HG03103 (cell line): ENCODE measurements around the gene NSMCE4A.
"Not testable (repeated sequence)": the region's sequence is repeated elsewhere in the genome, so short reads cannot be mapped to it uniquely, and the experiment has no call there.

ENCODE experiments used
- ATAC-seq: cut with Tn5 transposase; IDR thresholded peaks from one replicate; pipeline ENCODE4 v1.9.1; 2021; ENCODE audit warnings: low read depth; ENCODE audit not compliant: unreplicated experiment

Gene NSMCE4A, protein sequence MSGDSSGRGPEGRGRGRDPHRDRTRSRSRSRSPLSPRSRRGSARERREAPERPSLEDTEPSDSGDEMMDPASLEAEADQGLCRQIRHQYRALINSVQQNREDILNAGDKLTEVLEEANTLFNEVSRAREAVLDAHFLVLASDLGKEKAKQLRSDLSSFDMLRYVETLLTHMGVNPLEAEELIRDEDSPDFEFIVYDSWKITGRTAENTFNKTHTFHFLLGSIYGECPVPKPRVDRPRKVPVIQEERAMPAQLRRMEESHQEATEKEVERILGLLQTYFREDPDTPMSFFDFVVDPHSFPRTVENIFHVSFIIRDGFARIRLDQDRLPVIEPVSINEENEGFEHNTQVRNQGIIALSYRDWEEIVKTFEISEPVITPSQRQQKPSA

DNA sequence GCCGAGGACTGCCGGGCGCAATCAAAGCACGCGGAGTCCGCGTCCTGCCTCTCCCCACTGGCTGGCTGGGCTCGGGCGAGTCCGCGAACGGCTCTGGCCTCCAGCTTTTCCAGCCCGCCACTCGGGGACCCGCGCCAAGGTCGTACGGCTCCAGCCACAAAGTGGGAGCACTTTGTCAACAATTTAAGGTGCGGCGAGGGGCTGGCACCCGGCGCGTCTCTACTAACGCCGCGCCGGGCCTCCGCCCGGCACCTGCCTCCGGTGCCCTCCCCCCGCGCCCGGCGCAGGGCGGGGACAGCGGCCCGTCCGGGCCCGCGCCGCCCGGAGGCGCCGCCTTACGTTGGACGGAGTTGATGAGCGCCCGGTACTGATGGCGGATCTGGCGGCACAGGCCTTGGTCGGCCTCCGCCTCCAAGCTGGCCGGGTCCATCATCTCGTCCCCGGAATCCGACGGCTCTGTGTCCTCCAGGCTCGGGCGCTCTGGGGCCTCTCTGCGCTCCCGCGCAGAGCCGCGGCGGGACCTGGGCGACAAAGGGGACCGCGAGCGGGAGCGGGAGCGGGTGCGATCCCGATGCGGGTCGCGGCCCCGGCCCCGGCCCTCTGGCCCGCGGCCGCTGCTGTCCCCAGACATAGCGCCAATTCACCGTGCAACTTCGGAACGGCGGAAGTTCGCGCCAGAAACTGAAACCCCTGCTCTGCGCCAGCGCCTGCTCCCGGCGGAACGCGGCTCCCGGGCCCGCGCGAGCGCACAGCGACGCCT, at the start of gene NSMCE4A:
Gene NSMCE4A (minus strand): TSS at position 683 of the 760 bp plus-strand sequence. CDS start 52 bp downstream, at position 631.
- peak; percentile 76 for ATAC-seq

DNA sequence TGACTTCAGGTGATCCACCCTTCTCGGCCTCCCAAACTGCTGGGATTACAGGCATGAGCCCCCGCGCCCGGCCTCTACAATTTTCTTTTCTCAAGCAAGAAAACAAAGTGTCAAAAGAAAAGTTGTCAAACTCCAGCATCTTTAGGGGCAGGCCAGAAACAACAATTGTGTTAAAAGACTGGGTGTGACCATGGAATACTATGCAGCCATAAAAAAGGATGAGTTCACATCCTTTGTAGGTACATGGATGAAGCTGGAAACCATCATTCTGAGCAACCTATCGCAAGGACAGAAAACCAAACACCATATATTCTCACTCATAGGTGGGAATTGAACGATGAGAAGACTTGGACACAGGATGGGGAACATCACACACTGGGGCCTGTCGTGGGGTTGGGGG, 48.2 kb upstream of the NSMCE4A start:
- not testable (repeated sequence) for ATAC-seq

DNA sequence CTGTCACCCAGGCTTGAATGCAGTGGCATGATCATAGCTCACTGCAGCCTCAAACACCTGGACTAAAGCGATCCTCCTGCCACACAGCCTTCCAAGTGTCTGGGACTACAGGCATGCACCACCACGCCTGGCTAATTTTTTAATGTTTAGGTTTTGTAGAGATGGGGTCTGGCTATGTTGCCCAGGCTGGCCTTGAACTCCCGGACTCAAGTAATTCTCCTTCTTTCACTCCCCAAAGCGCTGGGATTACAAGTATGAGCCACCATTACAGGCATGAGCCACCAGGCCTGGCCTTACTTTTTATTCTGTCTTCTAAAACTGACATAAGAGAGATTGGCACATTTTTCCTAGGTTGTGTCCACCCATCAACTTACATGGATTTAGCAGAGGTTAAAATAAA, 47.3 kb upstream of the NSMCE4A start:
- ATAC-seq: no peak

DNA sequence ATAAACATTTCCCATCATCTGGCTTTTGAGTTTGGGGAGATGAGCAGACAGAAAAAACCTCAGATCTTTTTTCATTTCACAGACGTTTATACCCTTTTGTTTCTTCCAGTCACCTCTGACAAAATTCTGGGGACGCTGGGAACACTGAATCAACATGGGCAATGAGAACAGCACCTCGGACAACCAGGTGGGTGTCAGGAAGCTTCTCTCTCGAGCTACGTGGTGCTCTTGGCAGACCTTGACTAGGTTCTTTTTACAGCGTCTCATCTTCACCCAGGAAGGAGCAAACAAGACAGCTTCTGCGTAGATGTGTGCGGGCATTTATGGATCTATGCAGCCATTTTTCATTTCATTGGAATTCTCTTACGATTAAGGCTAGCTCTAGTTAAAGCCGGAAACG, 46.8 kb upstream of the NSMCE4A start:
- no peak for ATAC-seq

DNA sequence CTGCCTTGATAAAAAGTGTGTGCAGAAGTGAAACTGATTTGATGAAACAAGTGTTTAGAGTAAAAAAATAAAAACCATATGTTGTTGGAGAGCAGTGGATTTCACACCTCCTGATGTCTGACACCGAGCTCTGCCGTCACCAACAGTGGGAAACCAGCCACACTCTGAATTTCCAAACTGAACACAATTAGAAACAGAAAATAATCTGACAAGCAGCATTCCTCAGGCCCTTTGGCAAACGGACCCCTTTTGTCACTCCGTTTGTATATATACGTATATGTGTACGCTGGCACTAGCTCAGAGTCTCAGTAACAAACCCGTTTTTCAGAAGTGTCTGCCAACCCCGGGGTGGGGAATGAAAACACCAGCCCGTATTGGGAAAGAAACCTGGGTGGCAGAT, 46.4 kb upstream of the NSMCE4A start:
- no peak for ATAC-seq

DNA sequence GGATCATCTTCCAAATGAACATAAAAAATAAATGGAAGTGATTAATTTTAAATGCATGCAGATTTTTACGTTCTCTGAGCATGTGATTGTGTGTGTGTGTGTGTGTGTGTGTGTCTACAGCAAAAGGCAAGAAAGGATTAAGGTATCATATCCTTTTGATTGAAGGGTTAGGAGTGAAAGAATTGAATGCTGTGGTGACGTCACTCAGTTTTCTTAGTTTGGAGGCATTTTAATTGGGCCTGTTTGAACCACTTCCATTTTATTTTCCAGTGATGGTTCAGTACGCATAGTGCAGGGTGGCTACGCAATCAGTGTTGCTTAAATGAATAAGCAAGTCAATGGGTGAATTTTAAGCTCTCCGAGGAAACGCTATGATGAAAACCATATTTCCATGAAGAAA, 45.2 kb upstream of the NSMCE4A start:
- no peak for ATAC-seq

DNA sequence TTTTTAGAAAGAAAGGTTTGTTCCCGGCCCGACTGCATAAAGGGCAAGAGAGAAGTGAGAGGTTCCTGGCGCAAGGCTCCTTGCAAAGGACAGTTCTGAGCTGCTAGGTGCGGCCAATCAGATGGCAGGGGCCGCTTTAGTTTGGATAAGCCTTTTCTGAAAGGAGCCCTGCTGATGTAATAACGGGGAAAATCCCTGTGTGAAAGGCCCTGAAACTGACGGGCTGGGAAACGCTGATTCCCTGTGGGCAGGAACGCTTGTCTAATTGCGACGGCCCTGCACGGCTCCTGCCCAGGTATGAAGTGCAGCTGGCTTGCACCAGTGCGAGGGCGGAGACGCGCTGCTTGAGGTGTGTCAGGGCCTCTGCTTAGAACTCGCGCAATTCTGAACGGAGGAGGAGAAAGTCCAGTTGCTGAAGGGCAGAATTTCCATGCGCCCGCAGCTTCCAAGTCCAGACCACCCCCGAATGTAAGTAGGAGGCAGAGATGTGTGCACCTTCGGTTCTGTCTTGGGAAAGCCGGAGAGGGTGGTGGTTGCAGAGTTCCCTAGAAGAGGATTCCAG, 44.5 kb upstream of the NSMCE4A start:
- ATAC-seq: no peak

DNA sequence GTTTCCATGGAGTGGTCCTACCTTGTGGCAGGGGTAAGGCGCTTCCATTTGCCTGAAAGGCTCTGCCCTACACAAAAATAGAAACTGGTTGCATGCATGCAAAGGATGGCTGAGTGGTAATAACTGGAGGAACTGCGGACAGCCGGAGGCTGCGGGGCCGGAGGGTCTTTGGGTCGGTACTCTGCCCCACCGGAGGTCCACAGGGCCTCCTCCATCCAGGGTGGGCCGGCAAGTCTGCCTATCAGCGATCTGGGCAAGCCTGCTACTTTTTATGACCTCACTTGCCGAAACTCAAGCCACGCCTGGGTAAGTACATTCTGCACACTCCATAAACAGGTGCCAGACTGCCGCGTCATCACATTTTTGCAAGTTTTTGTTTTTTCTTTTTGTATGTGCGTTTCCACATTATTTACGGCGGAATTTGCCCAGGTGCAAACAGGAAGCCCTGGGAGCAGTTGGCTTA, 44.0 kb upstream of the NSMCE4A start:
- no peak for ATAC-seq

DNA sequence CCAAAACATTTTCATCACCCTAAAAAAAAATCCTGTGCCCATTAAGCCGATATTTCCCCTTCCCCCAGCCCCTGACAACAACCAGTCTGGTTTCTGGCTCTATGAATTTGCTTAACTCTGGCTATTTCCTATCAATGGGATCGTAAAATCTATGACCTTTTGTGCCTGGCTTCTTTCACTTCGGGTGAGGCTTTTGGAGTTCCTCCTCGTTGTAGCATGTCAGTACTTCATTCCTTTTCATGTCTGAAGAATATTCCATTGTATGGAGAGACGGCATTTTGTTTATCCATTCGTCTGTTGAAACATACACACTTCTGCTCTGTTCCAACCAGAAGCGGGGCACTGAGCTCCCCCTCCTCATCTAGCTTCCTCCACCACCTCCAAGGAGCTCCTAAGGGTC, 43.5 kb upstream of the NSMCE4A start:
- no peak for ATAC-seq

DNA sequence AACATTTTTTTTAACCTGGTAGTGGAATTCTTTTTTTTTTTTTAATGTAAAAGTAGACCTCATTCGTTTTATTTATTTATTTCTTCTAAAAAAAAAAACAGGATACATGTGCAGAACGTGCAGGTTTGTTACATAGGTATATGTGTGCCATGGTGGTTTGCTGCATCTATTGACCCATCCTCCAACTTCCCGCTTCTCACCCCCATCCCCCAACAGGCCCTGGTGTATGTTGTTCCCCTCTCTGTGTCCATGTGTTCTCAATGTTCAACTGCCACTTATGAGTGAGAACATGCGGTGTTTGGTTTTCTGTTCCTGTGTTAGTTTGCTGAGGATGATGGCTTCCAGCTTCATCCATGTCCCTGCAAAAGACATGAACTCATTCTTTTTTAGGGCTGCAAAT, 42.9 kb upstream of the NSMCE4A start:
- not testable (repeated sequence) for ATAC-seq

DNA sequence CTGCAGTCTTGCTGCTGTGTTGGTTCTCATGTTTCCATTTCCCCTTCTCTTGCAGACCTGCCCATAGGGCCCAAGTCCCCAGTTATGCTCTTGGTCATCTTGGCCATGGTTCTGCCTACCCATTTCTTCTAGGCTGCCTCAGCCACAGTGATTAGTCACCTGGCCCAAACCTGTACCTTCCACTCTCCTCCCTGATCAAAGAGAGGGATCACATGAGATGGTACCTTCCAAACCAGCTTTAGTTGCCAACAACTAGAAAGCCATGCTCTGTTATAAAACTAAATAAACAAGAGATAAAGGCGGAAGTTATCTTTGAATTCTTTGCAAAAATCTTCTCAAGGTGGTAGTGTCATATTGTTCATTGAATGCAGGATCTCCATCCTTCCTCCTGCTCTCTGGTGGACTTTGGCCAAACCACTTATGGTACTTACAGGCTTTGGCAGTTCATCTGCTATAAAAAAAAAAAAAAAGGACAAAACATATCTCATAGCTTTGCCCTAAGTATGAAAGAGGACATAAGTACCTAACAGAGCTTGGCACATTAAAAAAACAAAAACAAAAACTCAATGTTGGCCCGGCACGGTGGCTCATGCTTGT, 39.7 kb upstream of the NSMCE4A start:
- ATAC-seq: no peak

DNA sequence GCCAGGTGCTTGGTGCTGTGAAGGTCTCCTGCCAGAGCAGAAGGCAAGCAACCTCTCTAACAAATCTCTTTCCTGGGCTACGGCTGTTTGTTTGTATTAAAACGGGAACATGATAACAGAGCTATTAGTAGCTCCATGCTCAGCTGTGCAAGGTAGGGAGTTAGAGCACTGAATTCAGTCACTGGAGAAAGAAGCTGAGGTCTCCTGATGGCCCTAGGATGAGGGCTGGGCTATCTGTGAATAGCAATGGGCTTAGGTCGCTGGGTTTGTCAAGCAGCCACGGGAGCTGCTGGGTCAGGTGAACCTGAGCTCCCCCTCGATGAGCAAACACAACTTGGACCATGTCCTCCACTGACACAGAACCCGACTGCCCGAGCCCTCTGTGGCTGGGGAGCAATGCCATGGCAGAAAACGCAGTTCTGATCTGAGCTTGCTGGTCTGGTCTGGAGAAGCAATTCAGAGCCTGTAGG, 38.3 kb upstream of the NSMCE4A start:
- ATAC-seq: no peak

DNA sequence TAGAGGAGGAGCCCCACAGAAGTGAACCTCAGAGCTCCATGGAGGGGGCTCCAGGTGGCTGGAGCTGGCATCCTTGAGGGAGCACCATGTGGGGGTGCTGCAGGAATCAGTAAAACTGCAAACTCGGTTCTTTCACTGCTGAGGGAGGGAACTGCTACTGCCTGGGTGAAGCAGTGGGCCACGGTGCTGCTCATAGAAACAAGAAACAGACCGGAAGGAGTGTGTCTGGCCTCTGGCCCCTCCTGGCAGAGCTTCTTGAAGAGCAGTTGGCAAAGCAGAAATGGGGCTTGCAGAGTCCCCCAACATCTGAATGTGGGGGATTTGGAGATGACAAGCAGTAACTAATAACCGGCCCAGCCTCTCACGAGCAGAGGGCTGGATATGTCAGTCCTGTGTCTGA, 37.7 kb upstream of the NSMCE4A start:
- no peak for ATAC-seq

DNA sequence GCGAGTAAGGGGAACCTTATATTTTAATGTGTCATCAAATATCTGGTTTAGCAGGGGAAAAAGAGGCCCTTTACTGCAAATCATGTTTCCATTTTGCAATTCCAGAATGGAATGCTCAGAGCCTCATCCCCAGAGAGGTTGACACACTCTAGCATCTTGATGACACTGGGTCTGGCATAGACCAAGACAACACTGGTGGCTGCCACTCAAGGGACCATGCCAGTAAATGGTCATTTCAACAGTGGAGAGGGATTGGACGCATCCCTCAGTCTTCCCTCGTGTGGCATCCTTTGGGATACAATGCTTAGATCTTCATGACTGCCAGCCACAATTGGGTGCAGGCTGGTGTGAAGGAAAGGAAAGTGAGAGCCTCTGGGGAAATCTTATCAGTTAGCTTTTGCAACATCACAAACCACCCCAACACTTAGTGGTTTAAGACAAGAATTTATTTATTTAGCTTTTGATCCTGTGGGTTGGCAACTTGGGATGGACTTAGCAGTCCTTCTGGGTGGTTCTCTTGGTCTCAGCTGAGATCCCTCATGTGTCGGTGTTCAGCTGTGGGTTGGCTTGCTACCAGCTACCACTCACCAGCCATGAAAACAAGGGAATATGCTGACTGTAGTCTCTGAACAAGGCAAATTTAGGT, 35.5 kb upstream of the NSMCE4A start:
- ATAC-seq: no peak

DNA sequence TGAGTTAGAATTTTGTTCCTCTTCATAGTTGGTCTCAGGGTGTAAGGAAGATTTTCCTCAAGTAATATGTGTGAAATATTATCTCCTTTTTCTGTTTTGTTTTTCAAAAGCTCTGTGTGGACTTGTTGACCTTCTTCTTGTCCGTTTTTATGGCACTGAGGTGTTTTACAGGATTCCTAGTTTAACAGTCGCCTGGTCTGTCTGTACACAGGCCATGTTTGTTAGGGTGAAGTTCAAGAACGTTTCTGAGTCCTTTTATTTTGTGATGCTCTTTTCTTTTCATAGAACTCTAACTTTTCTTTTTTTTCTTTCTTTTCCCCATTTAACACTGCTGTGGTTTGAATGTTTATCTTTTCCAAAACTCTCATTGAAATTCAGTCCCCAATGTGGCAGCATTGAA, 32.4 kb upstream of the NSMCE4A start:
- no peak for ATAC-seq

DNA sequence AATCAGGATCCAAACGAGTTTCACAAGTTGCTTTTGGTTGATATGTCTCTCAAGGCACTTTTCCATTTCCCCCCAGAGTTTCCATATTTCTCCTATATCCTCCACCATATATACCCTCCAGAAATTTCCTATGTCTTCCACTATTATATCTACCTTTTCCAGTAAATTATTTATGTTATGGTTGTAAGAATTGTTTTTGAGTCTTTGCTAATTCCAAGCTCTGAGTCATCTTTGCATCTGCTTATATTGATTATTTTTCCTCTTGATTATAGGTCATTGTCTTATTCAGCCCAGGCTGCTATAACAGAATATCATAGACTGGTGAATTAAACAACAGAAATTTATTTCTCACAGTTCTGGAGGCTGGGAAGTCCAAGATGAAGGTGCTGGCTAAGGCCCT, 26.7 kb upstream of the NSMCE4A start:
- no peak for ATAC-seq

DNA sequence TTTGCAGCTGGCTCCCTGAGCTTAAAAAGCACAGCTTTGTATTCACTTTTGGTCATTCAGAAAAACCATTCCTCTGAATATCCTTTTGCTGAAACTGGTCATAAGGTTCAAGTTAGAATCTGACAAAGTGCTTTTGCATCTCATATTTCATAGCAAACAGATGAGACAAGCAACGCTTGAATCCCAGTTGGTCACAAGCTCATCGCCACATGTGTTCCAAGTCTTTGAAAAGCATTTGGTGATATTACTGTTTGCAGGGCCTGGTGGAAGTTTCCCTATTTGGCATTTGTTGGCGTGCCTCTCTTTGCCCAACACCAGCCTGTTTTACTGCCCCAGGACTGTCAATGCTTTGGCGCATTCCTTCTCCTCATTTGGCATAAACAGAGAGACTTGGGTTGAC, 24.3 kb upstream of the NSMCE4A start:
- ATAC-seq: no peak

DNA sequence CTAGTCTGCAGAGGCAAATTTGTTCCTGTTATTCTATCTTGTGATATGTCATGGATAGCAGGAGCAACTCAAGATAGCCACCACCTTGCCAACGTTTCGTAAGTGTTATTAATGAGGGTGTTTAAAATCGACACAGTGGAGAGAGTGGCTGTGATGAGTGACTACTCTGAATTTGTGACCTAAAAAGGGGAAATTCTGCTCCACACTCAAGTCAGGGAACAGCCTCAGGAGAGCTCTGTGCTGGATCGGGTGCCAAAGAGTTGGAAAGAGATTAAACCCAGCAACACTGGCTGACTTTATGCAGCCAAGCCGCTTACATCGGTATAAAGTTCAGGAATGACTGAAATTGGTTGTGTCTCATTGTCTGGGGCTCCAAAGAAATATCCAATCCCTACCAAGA, 23.4 kb upstream of the NSMCE4A start:
- no peak for ATAC-seq

DNA sequence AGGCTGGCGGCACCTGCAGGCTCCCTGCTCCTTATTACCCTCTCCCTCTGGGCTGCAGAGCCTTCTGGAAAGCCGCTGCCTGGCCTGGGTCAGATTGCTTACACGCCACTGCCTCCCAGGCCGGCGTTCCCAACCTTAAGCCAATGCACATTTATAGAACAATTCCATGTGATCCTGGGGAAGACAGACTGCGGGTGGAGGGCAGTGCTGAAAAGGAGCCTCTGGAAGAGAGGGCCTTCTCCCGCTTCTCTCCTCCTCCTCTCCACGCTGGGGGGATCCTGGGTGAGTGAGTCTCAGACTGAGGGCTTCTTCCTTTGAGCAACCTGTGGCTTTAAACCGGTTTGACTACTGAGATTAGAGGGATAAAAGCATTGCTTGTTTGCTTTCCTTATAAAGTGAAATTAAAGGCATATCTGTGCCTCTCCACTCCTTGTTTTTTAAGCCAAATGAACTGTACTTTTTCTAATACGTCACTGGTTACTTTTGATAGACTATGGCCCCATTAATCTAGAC, 19.5 kb upstream of the NSMCE4A start:
- no peak for ATAC-seq

DNA sequence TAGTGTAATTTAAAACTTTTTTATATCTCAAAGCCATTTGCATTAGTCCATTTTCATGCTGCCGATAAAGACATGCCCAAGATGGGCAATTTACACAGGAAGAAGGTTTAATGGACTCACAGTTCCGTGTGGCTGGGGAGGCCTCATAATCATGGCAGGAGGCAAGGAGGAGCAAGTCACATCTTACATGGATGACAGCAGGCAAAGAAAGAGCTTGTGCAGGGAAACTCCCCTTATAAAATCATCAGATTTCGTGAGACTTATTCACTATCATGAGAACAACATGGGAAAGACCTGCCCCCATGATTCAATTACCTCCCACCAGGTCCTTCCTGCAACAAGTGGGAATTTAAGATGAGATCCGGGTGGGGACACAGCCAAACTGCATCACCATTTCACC, 16.7 kb upstream of the NSMCE4A start:
- ATAC-seq: not testable (repeated sequence)
